ENCODE measurements around the gene SVIP.
A peak's percentile ranks its signal among the peaks of the same experiment; 100 is the strongest.

The SVIP gene

GRCh38 chr11:22829231-22830081 is at the start of gene SVIP:
TSS of gene SVIP (minus strand) at chr11:22829801. CDS start at chr11:22829748, 53 bp downstream.
- Mint-ChIP-seq H3K27me3 (no peaks in the 10 kb centered on the region), H3K9me3 (no peaks in the 10 kb centered on the region), H3K4me3 (peak within 1 kb of the TSS; percentile 89), H3K27ac (peak within 1 kb of the TSS; percentile 91), H3K4me1 (peaks cover 6% of the 10 kb centered on the region), H3K36me3 (peaks cover 4% of the 10 kb centered on the region)
- peak; percentile 84 for ATAC-seq (ENCODE audit: low read depth)
- peak; percentile 91 to 94 for DNase-seq (ENCODE audit: low spot score in 2 of 2)

- H3K4me3 Mint-ChIP-seq, result no peak overlapping the region
- ATAC-seq (ENCODE audit: low read depth) (no peak), DNase-seq (ENCODE audit: low spot score in 2 of 2) (no peak)
- no peaks in the 10 kb centered on the region for H3K9me3 Mint-ChIP-seq
- H3K36me3 Mint-ChIP-seq, result no peaks in the 10 kb centered on the region
- H3K27ac Mint-ChIP-seq, result no peak overlapping the region
- no peaks in the 10 kb centered on the region for H3K27me3 Mint-ChIP-seq
- H3K4me1 Mint-ChIP-seq, result no peaks in the 10 kb centered on the region
Observed at GRCh38 chr11:22878604-22879003, 49.0 kb upstream of the SVIP start.

GRCh38 chr11:22878039-22878438 is 48.4 kb upstream of the SVIP start:
- H3K4me3 Mint-ChIP-seq, result no peak overlapping the region
- no peak for ATAC-seq (ENCODE audit: low read depth)
- H3K9me3 Mint-ChIP-seq, result no peaks in the 10 kb centered on the region
- no peak for DNase-seq (ENCODE audit: low spot score in 2 of 2)
- no peak overlapping the region for H3K27ac Mint-ChIP-seq
- no peaks in the 10 kb centered on the region for H3K4me1 Mint-ChIP-seq
- no peaks in the 10 kb centered on the region for H3K36me3 Mint-ChIP-seq
- H3K27me3 Mint-ChIP-seq, result no peaks in the 10 kb centered on the region

GRCh38 chr11:22875869-22876473 is 46.4 kb upstream of the SVIP start:
- no peaks in the 10 kb centered on the region for H3K36me3 Mint-ChIP-seq

GRCh38 chr11:22869325-22869724 is 39.7 kb upstream of the SVIP start:
- DNase-seq (ENCODE audit: low spot score in 2 of 2), result no peak
- ATAC-seq (ENCODE audit: low read depth), result no peak
- no peak overlapping the region for H3K4me3 Mint-ChIP-seq
- H3K27ac Mint-ChIP-seq, result no peak overlapping the region
- H3K9me3 Mint-ChIP-seq, result no peaks in the 10 kb centered on the region
- no peaks in the 10 kb centered on the region for H3K27me3 Mint-ChIP-seq
- H3K4me1 Mint-ChIP-seq, result no peaks in the 10 kb centered on the region
- H3K36me3 Mint-ChIP-seq, result peaks cover 5% of the 10 kb centered on the region

More at GRCh38 chr11:22875869-22876473, 46.4 kb upstream of the SVIP start:
- Mint-ChIP-seq H3K27me3 (no peaks in the 10 kb centered on the region), H3K4me1 (no peaks in the 10 kb centered on the region), H3K27ac (no peak overlapping the region), H3K9me3 (no peaks in the 10 kb centered on the region), H3K4me3 (no peak overlapping the region)
- DNase-seq (ENCODE audit: low spot score in 2 of 2) (peak; percentile 50 to 55), ATAC-seq (ENCODE audit: low read depth) (peak; percentile 88)

GRCh38 chr11:22860241-22860640 is 30.6 kb upstream of the SVIP start, which contains the start of gene CCDC179:
TSS of gene CCDC179 (minus strand) at chr11:22860474. CDS start at chr11:22860421, 53 bp downstream.
- ATAC-seq (ENCODE audit: low read depth), result no peak
- Mint-ChIP-seq H3K4me1 (no peaks in the 10 kb centered on the region), H3K9me3 (peaks cover 3% of the 10 kb centered on the region), H3K27me3 (no peaks in the 10 kb centered on the region), H3K4me3 (no peak within 1 kb of the TSS), H3K36me3 (peaks cover 2% of the 10 kb centered on the region), H3K27ac (no peak within 1 kb of the TSS)
- no peak for DNase-seq (ENCODE audit: low spot score in 2 of 2)

GRCh38 chr11:22859756-22860155 is 30.2 kb upstream of the SVIP start:
- H3K27ac Mint-ChIP-seq, result no peak overlapping the region
- no peak for ATAC-seq (ENCODE audit: low read depth)

GRCh38 chr11:22851477-22851876 is 21.9 kb upstream of the SVIP start:
- Mint-ChIP-seq H3K27ac (no peak overlapping the region), H3K27me3 (no peaks in the 10 kb centered on the region), H3K9me3 (peaks cover 2% of the 10 kb centered on the region), H3K36me3 (peaks cover 3% of the 10 kb centered on the region), H3K4me1 (no peaks in the 10 kb centered on the region), H3K4me3 (no peak overlapping the region)
- ATAC-seq (ENCODE audit: low read depth) (no peak), DNase-seq (ENCODE audit: low spot score in 2 of 2) (no peak)

More at GRCh38 chr11:22859756-22860155, 30.2 kb upstream of the SVIP start:
- no peak overlapping the region for H3K4me3 Mint-ChIP-seq
- H3K36me3 Mint-ChIP-seq, result peaks cover 2% of the 10 kb centered on the region
- H3K4me1 Mint-ChIP-seq, result no peaks in the 10 kb centered on the region
- H3K27me3 Mint-ChIP-seq, result no peaks in the 10 kb centered on the region
- H3K9me3 Mint-ChIP-seq, result peaks cover 3% of the 10 kb centered on the region
- DNase-seq (ENCODE audit: low spot score in 2 of 2), result no peak

GRCh38 chr11:22846726-22847125 is 17.1 kb upstream of the SVIP start:
- H3K36me3 Mint-ChIP-seq, result peaks cover 6% of the 10 kb centered on the region
- ATAC-seq (ENCODE audit: low read depth), result no peak
- no peaks in the 10 kb centered on the region for H3K9me3 Mint-ChIP-seq
- no peak for DNase-seq (ENCODE audit: low spot score in 2 of 2)
- peaks cover 2% of the 10 kb centered on the region for H3K4me1 Mint-ChIP-seq
- H3K27me3 Mint-ChIP-seq, result no peaks in the 10 kb centered on the region
- H3K4me3 Mint-ChIP-seq, result no peak overlapping the region
- no peak overlapping the region for H3K27ac Mint-ChIP-seq

GRCh38 chr11:22832315-22833015 is 2.9 kb upstream of the SVIP start:
- Mint-ChIP-seq H3K36me3 (no peaks in the 10 kb centered on the region), H3K9me3 (no peaks in the 10 kb centered on the region), H3K4me1 (peaks cover 6% of the 10 kb centered on the region), H3K27ac (no peak overlapping the region), H3K27me3 (no peaks in the 10 kb centered on the region), H3K4me3 (no peak overlapping the region)
- DNase-seq (ENCODE audit: low spot score in 2 of 2) (no peak), ATAC-seq (ENCODE audit: low read depth) (no peak)

- Mint-ChIP-seq H3K36me3 (no peaks in the 10 kb centered on the region), H3K27me3 (no peaks in the 10 kb centered on the region), H3K4me1 (peaks cover 6% of the 10 kb centered on the region), H3K9me3 (no peaks in the 10 kb centered on the region), H3K27ac (peak overlapping the region; percentile 91), H3K4me3 (peak overlapping the region; percentile 89)
- DNase-seq (ENCODE audit: low spot score in 2 of 2) (no peak), ATAC-seq (ENCODE audit: low read depth) (no peak)
Observed at GRCh38 chr11:22830082-22830414, 447 bp upstream of the SVIP start.

- peaks cover 8% of the 10 kb centered on the region for H3K4me1 Mint-ChIP-seq
- H3K9me3 Mint-ChIP-seq, result no peaks in the 10 kb centered on the region
- H3K4me3 Mint-ChIP-seq, result peak overlapping the region; percentile 49
- ATAC-seq (ENCODE audit: low read depth) (no peak), DNase-seq (ENCODE audit: low spot score in 2 of 2) (no peak)
- no peaks in the 10 kb centered on the region for H3K27me3 Mint-ChIP-seq
- no peak overlapping the region for H3K27ac Mint-ChIP-seq
- H3K36me3 Mint-ChIP-seq, result peaks cover 8% of the 10 kb centered on the region
Observed at GRCh38 chr11:22828373-22828772, 1.2 kb downstream of the SVIP start.

GRCh38 chr11:22822203-22822602 is 7.4 kb downstream of the SVIP start:
- Mint-ChIP-seq H3K4me3 (no peak overlapping the region), H3K4me1 (peaks cover 2% of the 10 kb centered on the region), H3K36me3 (peaks cover 32% of the 10 kb centered on the region), H3K27ac (no peak overlapping the region), H3K27me3 (no peaks in the 10 kb centered on the region), H3K9me3 (no peaks in the 10 kb centered on the region)
- ATAC-seq (ENCODE audit: low read depth) (no peak), DNase-seq (ENCODE audit: low spot score in 2 of 2) (no peak)

GRCh38 chr11:22809893-22810292 is 19.7 kb downstream of the SVIP start:
- no peak for ATAC-seq (ENCODE audit: low read depth)
- Mint-ChIP-seq H3K27ac (no peak overlapping the region), H3K9me3 (peaks cover 4% of the 10 kb centered on the region), H3K36me3 (peaks cover 6% of the 10 kb centered on the region), H3K4me1 (peaks cover 10% of the 10 kb centered on the region), H3K4me3 (no peak overlapping the region), H3K27me3 (no peaks in the 10 kb centered on the region)
- DNase-seq (ENCODE audit: low spot score in 2 of 2), result no peak
